ENCODE measurements around the gene KRTAP1-1. TPM values are rescaled to one million over a fixed set of nuclear protein-coding genes. Genes with fewer than 3 reads are reported as not detected.

The KRTAP1-1 gene, protein sequence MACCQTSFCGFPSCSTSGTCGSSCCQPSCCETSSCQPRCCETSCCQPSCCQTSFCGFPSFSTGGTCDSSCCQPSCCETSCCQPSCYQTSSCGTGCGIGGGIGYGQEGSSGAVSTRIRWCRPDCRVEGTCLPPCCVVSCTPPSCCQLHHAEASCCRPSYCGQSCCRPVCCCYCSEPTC
- 0.28 TPM in 1 of 2 replicates, not detected in the other for polyA plus RNA-seq

DNA sequence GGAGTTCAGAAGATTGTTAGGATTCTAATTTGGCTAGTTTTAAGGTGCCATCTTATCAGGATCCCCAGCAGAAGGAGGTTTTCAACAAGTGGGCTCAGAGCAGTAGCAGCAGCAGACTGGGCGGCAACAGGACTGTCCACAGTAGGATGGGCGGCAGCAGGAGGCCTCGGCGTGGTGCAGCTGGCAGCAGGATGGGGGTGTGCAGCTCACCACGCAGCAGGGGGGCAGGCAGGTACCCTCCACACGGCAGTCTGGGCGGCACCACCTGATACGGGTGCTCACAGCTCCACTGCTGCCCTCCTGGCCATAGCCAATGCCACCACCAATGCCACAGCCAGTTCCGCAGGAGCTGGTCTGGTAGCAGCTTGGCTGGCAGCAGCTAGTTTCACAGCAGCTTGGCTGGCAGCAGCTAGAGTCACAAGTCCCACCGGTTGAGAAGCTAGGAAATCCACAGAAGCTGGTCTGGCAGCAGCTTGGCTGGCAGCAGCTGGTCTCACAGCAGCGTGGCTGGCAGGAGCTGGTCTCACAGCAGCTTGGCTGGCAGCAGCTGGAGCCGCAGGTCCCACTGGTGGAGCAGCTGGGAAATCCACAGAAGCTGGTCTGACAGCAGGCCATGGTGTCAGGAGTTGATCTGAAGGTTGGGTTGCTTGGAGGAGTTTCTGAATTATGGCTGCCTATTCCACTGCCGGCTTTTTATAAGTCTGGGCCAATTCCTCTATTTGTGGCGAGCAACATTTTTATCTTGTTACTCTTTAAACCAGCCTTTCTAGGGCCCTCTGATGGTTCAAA, at the start of gene KRTAP1-1:
Gene KRTAP1-1 (minus strand): TSS at position 668 of the 789 bp plus-strand sequence. CDS start 53 bp downstream, at position 615.

DNA sequence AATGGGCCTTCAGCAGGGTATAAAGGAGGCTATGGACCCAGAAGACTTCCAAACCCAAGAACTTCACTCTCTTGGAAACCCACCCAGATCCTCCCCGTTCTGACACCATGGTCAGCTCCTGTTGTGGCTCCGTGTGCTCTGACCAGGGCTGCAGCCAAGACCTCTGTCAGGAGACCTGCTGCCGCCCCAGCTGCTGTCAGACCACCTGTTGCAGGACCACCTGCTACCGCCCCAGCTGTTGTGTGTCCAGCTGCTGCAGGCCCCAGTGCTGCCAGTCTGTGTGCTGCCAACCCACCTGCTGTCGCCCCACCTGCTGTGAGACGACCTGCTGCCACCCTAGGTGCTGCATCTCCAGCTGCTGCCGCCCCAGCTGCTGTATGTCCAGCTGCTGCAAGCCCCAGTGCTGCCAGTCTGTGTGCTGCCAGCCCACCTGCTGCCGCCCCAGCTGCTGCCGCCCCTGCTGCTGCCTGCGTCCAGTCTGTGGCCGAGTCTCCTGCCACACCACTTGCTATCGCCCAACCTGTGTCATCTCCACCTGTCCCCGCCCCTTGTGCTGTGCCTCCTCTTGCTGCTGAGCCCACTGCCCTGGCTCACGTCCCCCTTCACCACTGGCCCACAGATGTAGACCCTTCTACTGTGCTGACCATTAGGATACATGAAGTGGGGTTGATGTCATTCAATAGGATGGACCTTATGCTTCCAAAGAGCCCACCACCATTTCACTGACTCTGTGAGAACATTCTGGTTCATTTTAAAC, 43.0 kb upstream of the KRTAP1-1 start, which contains the start of gene KRTAP4-7:
Gene KRTAP4-7 (plus strand): TSS at position 51 of the 757 bp plus-strand sequence. CDS start 57 bp downstream, at position 108.

DNA sequence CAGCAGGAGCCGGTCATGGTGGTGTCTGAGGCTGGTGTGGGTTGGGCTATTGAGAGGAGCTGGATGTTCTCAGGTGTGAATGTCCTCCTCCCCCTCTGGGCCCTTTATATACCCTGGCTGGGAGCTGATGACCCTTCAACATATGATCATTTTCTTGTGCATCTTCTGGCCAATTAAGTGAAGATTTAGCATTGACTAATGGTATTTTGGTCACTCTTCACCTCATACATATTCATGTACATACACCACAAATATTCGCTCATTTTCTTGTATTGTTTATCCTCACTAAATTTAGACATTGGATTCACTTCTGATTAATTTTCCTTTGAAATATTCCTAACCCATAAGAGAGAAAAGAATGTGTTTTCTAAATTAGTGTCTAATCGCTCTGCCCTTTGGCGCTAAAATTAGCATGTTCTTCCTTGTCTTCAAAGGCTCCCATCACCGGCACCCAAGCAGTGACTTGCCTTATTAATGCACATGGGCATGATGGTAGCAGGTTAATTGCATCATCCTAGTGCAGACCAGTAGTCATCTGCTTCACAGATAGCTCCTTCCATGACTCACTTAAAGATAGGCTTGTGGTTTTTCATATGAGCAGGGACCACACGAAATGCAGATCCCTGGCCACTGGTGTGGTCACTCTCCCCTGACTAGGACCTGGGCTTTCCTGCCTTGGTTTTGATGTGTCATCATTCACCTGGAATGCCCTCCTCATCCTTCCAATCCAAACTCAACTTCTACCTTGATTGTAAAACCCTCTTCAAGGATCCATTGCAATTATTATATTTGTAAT, 24.8 kb upstream of the KRTAP1-1 start, which contains the start of gene KRTAP2-4:
Gene KRTAP2-4 (minus strand): TSS at position 51 of the 796 bp plus-strand sequence. CDS start 34 bp downstream, at position 17.

DNA sequence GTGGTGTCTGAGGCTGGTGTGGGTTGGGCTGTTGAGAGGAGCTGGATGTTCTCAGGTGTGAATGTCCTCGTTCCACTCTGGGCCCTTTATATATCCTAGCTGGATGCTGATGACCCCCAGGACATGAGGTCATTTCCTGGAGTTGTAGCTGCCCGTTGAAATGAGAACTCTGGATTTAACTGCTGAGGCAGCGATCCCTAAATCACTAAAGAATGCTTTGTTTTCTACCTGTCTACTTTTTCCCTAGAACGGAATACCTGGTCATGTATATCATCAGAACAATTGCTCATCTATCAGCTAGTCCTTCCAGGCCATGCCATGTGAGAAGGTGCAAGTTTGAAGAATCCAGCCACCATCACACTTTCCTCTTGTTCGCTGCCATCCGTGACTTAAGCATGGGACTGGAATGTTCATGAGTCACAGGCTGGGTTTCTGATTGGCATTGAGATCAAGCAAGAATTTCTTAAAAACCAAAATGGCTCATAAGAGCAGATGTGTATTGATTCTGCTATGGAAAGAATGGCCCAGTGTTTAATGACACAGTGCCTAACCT, 18.9 kb upstream of the KRTAP1-1 start, which contains the start of gene KRTAP2-3:
Gene KRTAP2-3 (minus strand): TSS at position 63 of the 553 bp plus-strand sequence. CDS start 64 bp downstream, outside the sequence.

DNA sequence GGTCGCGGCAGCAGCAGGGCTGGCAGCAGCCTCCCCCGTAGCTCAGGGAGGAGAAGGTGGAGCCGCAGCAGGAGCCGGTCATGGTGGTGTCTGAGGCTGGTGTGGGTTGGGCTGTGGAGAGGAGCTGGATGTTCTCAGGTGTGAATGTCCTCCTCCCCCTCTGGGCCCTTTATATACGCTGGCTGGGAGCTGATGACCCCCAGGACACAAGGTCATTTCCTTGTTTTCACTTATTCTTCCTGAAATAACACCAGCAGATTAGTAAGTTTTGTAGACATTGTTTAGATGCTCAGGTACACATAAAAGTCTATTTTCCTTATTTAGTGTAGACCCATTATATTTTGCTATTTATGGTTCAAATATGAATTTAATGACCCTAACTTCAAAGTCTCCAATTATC, 13.9 kb upstream of the KRTAP1-1 start, which contains the start of gene KRTAP2-2:
Gene KRTAP2-2 (minus strand): TSS at position 101 of the 400 bp plus-strand sequence. CDS start 19 bp downstream, at position 82.

DNA sequence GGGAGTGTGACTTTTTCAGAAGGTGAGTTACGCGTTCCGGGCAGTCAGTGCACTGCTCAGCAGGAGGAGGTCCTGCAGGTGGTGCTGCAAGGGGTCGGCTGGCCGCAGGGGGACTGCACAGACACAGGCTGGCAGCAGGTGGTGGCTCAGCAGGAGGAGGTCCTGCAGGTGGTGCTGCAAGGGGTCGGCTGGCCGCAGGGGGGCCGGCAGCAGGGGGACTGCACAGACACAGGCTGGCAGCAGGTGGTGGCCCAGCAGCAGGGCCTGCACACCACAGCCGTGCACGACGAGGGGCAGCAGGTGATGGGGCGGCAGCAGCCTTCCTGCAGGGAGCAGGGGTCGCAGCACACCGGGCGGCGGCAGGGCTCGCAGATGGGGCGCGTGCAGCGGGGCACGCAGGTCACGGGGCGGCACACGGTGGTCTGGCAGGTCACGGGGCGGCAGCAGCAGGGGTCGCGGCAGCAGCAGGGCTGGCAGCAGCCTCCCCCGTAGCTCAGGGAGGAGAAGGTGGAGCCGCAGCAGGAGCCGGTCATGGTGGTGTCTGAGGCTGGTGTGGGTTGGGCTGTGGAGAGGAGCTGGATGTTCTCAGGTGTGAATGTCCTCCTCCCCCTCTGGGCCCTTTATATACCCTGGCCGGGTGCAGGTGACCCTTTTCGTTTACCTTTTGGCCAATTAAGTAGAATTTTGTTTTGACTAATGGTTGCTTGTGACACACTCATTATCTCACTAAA, 5.7 kb upstream of the KRTAP1-1 start, which contains the start of gene KRTAP2-1:
Gene KRTAP2-1 (minus strand): TSS at position 582 of the 731 bp plus-strand sequence. CDS start 49 bp downstream, at position 533.

DNA sequence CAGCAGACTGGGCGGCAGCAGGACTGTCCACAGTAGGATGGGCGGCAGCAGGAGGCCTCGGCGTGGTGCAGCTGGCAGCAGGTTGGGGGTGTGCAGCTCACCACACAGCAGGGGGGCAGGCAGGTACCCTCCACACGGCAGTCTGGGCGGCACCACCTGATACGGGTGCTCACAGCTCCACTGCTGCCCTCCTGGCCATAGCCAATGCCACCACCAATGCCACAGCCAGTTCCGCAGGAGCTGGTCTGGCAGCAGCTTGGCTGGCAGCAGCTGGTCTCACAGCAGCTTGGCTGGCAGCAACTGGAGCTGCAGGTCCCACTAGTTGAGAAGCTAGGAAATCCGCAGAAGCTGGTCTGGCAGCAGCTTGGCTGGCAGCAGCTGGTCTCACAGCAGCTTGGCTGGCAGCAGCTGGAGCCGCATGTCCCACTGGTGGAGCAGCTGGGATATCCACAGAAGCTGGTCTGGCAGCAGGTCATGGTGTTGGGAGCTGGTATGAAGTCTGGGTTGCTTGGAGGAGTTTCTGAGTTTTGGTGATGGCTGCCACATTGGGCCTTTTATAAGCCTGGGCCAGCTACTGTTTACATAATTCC, 6.8 kb downstream of the KRTAP1-1 start, which contains the start of gene KRTAP1-3:
Gene KRTAP1-3 (minus strand): TSS at position 529 of the 590 bp plus-strand sequence. CDS start 53 bp downstream, at position 476.

DNA sequence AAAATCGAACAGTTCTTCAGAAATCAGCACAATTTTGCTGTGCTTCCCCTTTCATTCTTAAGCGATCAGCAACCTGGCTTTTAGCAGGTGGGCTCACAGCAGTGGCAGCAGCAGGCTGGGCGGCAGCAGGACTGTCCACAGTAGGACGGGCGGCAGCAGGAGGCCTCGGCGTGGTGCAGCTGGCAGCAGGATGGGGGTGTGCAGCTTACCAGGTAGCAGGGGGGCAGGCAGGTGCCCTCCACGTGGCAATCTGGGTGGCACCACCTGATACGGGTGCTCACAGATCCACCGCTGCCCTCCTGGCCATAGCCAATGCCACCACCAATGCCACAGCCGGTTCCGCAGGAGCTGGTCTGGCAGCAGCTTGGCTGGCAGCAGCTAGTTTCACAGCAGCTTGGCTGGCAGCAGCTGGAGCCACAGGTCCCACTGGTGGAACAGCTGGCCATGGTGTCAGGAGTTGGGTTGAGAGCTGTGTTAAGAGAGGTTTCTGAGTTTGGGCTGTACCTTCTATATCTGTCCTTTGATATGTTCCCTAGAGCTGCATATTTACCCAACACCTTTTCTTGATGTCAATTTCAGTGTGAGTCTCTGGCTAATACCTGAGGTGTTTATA, 11.5 kb downstream of the KRTAP1-1 start, which contains the start of gene KRTAP1-4:
Gene KRTAP1-4 (minus strand): TSS at position 563 of the 613 bp plus-strand sequence. CDS start 117 bp downstream, at position 446.

DNA sequence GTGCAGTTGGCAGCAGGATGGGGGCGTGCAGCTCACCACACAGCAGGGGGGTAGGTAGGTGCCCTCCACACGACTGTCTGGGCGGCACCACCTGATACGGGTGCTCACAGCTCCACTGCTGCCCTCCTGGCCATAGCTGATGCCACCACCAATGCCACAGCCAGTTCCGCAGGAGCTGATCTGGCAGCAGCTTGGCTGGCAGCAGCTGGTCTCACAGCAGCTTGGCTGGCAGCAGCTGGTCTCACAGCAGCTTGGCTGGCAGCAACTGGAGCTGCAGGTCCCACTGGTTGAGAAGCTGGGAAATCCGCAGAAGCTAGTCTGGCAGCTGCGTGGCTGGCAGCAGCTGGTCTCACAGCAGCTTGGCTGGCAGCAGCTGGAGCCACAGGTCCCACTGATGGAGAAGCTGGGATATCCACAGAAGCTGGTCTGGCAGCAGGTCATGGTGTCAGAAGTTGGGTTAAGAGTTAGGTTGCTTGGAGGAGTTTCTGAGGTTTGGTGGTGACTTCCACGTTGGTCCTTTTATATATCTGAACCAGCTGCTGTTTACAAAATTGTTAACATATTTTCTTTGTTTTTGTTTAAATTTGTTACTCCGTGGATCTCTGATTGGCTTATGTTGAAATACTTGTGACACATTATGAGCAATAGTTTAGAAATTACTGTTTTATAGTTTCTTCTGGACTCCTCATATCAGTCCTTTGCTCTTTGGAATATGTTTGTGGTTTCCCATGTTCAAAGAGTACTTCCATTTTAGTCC, 14.4 kb downstream of the KRTAP1-1 start, which contains the start of gene KRTAP1-5:
Gene KRTAP1-5 (minus strand): TSS at position 494 of the 757 bp plus-strand sequence. CDS start 53 bp downstream, at position 441.

DNA sequence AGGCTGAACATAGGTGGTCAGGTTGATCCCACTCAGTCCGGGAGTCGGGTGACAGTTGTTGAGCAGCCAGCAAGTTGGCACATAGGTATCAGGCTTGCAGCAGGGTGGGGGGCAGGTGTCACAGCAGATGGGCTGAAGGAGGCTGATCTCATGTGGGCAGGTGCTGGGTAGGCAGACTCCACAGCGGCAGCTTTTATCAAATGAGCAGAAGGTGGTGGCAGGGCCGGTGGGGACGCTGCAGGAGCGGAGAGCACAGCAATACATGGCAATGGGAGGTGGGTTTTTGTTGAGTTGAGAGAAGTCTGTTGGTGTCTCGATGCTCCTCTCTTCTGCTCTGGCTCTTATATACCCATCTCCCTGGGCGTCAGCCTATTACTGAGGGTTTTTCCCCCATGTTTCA, 32.4 kb downstream of the KRTAP1-1 start, which contains the start of gene KRTAP3-1:
Gene KRTAP3-1 (minus strand): TSS at position 318 of the 400 bp plus-strand sequence. CDS start 54 bp downstream, at position 264.

DNA sequence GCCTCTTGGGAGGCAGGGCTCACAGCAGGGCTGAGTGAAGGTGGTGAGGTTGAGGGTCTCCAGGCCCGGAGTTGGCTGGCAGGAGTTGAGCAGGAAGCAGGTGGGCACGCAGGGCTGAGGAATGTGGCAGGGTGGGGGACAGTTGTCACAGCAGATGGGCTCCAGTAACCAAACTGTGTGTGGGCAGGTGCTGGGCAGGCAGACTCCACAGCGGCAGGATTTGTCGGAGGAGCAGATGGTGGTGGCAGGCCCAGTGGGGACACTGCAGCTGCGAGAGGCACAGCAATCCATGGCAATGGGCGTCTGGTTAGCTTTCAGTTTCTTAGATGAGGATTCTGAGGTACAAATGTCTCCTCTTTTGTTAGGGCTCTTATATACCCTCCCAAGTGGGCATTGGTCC, 41.7 kb downstream of the KRTAP1-1 start, which contains the start of gene KRTAP3-2:
Gene KRTAP3-2 (minus strand): TSS at position 344 of the 400 bp plus-strand sequence. CDS start 53 bp downstream, at position 291.

DNA sequence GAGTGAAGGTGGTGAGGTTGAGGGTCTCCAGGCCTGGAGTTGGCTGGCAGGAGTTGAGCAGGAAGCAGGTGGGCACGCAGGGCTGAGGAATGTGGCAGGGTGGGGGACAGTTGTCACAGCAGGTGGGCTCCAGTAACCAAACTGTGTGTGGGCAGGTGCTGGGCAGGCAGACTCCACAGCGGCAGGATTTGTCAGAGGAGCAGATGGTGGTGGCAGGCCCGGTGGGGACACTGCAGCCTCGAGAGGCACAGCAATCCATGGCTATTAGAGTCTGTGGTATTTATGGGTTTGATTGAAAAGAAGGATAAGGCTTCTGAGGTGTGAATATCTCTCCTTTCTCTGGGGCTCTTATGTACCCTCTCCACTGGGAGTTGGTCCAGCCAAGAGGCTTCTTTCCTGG, 47.4 kb downstream of the KRTAP1-1 start, which contains the start of gene KRTAP3-3:
Gene KRTAP3-3 (minus strand): TSS at position 326 of the 400 bp plus-strand sequence. CDS start 67 bp downstream, at position 259.

Other genes with a start within 250 kb of the KRTAP1-1 start
- not detected in 2 replicates for gene KRT28, start 241.5 kb downstream of the KRTAP1-1 start, polyA plus RNA-seq
- 45.5 and 59.0 TPM in 2 replicates for gene KRT10, start 218.8 kb downstream of the KRTAP1-1 start, polyA plus RNA-seq
- gene KRT12, start 174.2 kb downstream of the KRTAP1-1 start, polyA plus RNA-seq: not detected in 2 replicates
- not detected in 2 replicates for gene KRT20, start 156.2 kb downstream of the KRTAP1-1 start, polyA plus RNA-seq
- 0.60 TPM in 1 of 2 replicates, not detected in the other for gene KRT23, start 103.8 kb downstream of the KRTAP1-1 start, polyA plus RNA-seq
- gene KRT39, start 74.5 kb downstream of the KRTAP1-1 start, polyA plus RNA-seq: not detected in 2 replicates
- not detected in 2 replicates for gene KRT40, start 57.1 kb downstream of the KRTAP1-1 start, polyA plus RNA-seq
- not detected in 2 replicates for gene KRTAP3-3, start 47.3 kb downstream of the KRTAP1-1 start, polyA plus RNA-seq
- gene KRTAP3-2, start 41.5 kb downstream of the KRTAP1-1 start, polyA plus RNA-seq: not detected in 2 replicates
- not detected in 2 replicates for gene KRTAP3-1, start 32.3 kb downstream of the KRTAP1-1 start, polyA plus RNA-seq
- gene KRTAP1-5, start 14.2 kb downstream of the KRTAP1-1 start, polyA plus RNA-seq: not detected in 2 replicates
- gene KRTAP1-4, start 11.3 kb downstream of the KRTAP1-1 start, polyA plus RNA-seq: not detected in 2 replicates
- not detected in 2 replicates for gene KRTAP1-3, start 6.6 kb downstream of the KRTAP1-1 start, polyA plus RNA-seq
- not detected in 2 replicates for gene KRTAP2-1, start 5.9 kb upstream of the KRTAP1-1 start, polyA plus RNA-seq
- not detected in 2 replicates for gene KRTAP2-2, start 13.8 kb upstream of the KRTAP1-1 start, polyA plus RNA-seq
- not detected in 2 replicates for gene KRTAP2-3, start 18.7 kb upstream of the KRTAP1-1 start, polyA plus RNA-seq
- gene KRTAP2-4, start 24.4 kb upstream of the KRTAP1-1 start, polyA plus RNA-seq: not detected in 2 replicates
- not detected in 2 replicates for gene KRTAP4-7, start 42.7 kb upstream of the KRTAP1-1 start, polyA plus RNA-seq
- not detected in 2 replicates for gene KRTAP4-8, start 56.7 kb upstream of the KRTAP1-1 start, polyA plus RNA-seq
- gene KRTAP4-16, start 60.8 kb upstream of the KRTAP1-1 start, polyA plus RNA-seq: not detected in 2 replicates
- not detected in 2 replicates for gene KRTAP4-9, start 63.9 kb upstream of the KRTAP1-1 start, polyA plus RNA-seq
- gene KRTAP4-11, start 76.9 kb upstream of the KRTAP1-1 start, polyA plus RNA-seq: not detected in 2 replicates
- gene KRTAP4-12, start 82.7 kb upstream of the KRTAP1-1 start, polyA plus RNA-seq: not detected in 2 replicates
- gene KRTAP4-6, start 99.1 kb upstream of the KRTAP1-1 start, polyA plus RNA-seq: not detected in 2 replicates
- not detected in 2 replicates for gene KRTAP4-5, start 108.4 kb upstream of the KRTAP1-1 start, polyA plus RNA-seq
- gene KRTAP4-4, start 119.3 kb upstream of the KRTAP1-1 start, polyA plus RNA-seq: not detected in 2 replicates
- gene KRTAP4-3, start 126.8 kb upstream of the KRTAP1-1 start, polyA plus RNA-seq: not detected in 2 replicates
- gene KRTAP4-2, start 136.8 kb upstream of the KRTAP1-1 start, polyA plus RNA-seq: not detected in 2 replicates
- gene KRTAP4-1, start 143.5 kb upstream of the KRTAP1-1 start, polyA plus RNA-seq: not detected in 2 replicates
- not detected in 2 replicates for gene KRTAP9-1, start 148.4 kb upstream of the KRTAP1-1 start, polyA plus RNA-seq
- gene KRTAP9-2, start 185.2 kb upstream of the KRTAP1-1 start, polyA plus RNA-seq: not detected in 2 replicates
- not detected in 2 replicates for gene KRTAP9-3, start 191.0 kb upstream of the KRTAP1-1 start, polyA plus RNA-seq
- gene KRTAP9-8, start 196.5 kb upstream of the KRTAP1-1 start, polyA plus RNA-seq: not detected in 2 replicates
- gene KRTAP9-4, start 208.2 kb upstream of the KRTAP1-1 start, polyA plus RNA-seq: not detected in 2 replicates
- not detected in 2 replicates for gene KRTAP9-9, start 213.9 kb upstream of the KRTAP1-1 start, polyA plus RNA-seq
- not detected in 2 replicates for gene KRTAP9-6, start 223.9 kb upstream of the KRTAP1-1 start, polyA plus RNA-seq
- not detected in 2 replicates for gene KRTAP9-7, start 234.2 kb upstream of the KRTAP1-1 start, polyA plus RNA-seq